H9 (cell line): Measurements from ENCODE around the gene ZNF84. TPM values are rescaled to one million over a fixed set of nuclear protein-coding genes. Genes with fewer than 3 reads are reported as not detected.

ENCODE experiments used
- DNase-seq: peaks from one replicate; pipeline ENCODE4 v3.0.0-alpha.2; 2017
- H2AFZ ChIP-seq: one replicate; pipeline ENCODE4 v1.6.1; 2013; ENCODE audit warnings: mild to moderate bottlenecking, low read length, control low read depth, moderate library complexity
- H2AK5ac ChIP-seq: 2 replicates; pipeline ENCODE4 v1.6.1; 2013; ENCODE audit warnings: low read length, control low read depth, mixed read lengths; ENCODE audit not compliant: insufficient read length
- H2BK120ac ChIP-seq: one replicate; pipeline ENCODE4 v1.6.1; 2013; ENCODE audit warnings: low read depth, mild to moderate bottlenecking, low read length, control low read depth, inconsistent platforms; ENCODE audit not compliant: poor library complexity, severe bottlenecking
- H2BK12ac ChIP-seq: 2 replicates; pipeline ENCODE4 v1.6.1; 2013; ENCODE audit warnings: low read length, control low read depth, mixed read lengths, low read depth; ENCODE audit not compliant: insufficient read length
- H2BK15ac ChIP-seq: 2 replicates; pipeline ENCODE4 v1.6.1; 2013; ENCODE audit warnings: low read depth, low read length, control low read depth
- H2BK20ac ChIP-seq: one replicate; pipeline ENCODE4 v1.6.1; 2013; ENCODE audit warnings: low read depth, mild to moderate bottlenecking, low read length, control low read depth, inconsistent platforms; ENCODE audit not compliant: poor library complexity, severe bottlenecking
- H2BK5ac ChIP-seq: 2 replicates; pipeline ENCODE4 v1.6.1; 2013; ENCODE audit warnings: low read length, control low read depth, mixed read lengths; ENCODE audit not compliant: insufficient read length
- H3K14ac ChIP-seq: 2 replicates; pipeline ENCODE4 v1.6.1; 2013; ENCODE audit warnings: low read length, control low read depth; ENCODE audit not compliant: insufficient read depth
- H3K18ac ChIP-seq: 2 replicates; pipeline ENCODE4 v1.6.1; 2013; ENCODE audit warnings: low read depth, mild to moderate bottlenecking, mixed read lengths, low read length, control low read depth; ENCODE audit not compliant: insufficient read length
- H3K23ac ChIP-seq: 2 replicates; pipeline ENCODE4 v1.6.1; 2013; ENCODE audit warnings: low read length, control low read depth, mixed read lengths, low read depth; ENCODE audit not compliant: insufficient read length
- H3K23me2 ChIP-seq: 2 replicates; pipeline ENCODE4 v1.6.1; 2013; ENCODE audit warnings: low read depth, mild to moderate bottlenecking, mixed read lengths, low read length, control low read depth; ENCODE audit not compliant: insufficient read length, poor library complexity, severe bottlenecking
- H3K27ac ChIP-seq: 2 replicates; pipeline ENCODE4 v1.5.1; 2013; ENCODE audit warnings: low read length, control low read depth, mixed read lengths, low read depth; ENCODE audit not compliant: insufficient read length
- H3K27me3 ChIP-seq: 2 replicates; pipeline ENCODE4 v1.6.1; 2013; ENCODE audit warnings: low read length, control low read depth, inconsistent platforms; ENCODE audit not compliant: insufficient read depth
- H3K4ac ChIP-seq: 2 replicates; pipeline ENCODE4 v1.6.1; 2013; ENCODE audit warnings: low read depth, mild to moderate bottlenecking, control low read depth, inconsistent platforms, low read length, moderate library complexity
- H3K4me1 ChIP-seq: 2 replicates; pipeline ENCODE4 v1.6.1; 2013; ENCODE audit warnings: low read length, control low read depth, inconsistent platforms; ENCODE audit not compliant: insufficient read depth
- H3K4me2 ChIP-seq: 2 replicates; pipeline ENCODE4 v1.6.1; 2013; ENCODE audit warnings: low read length, control low read depth, mixed read lengths; ENCODE audit not compliant: insufficient read length, insufficient read depth
- H3K56ac ChIP-seq: 2 replicates; pipeline ENCODE4 v1.6.1; 2013; ENCODE audit warnings: low read depth, mild to moderate bottlenecking, mixed read lengths, low read length, control low read depth; ENCODE audit not compliant: insufficient read length
- H3K79me1 ChIP-seq: 2 replicates; pipeline ENCODE4 v1.6.1; 2013; ENCODE audit warnings: low read depth, mild to moderate bottlenecking, moderate library complexity, low read length, control low read depth, inconsistent platforms; ENCODE audit not compliant: insufficient read depth, poor library complexity, severe bottlenecking
- H3K79me2 ChIP-seq: 2 replicates; pipeline ENCODE4 v1.6.1; 2013; ENCODE audit warnings: low read length, control low read depth, inconsistent platforms; ENCODE audit not compliant: insufficient read depth
- H3K9ac ChIP-seq: 2 replicates; pipeline ENCODE4 v1.6.1; 2013; ENCODE audit warnings: low read length, control low read depth, mixed read lengths; ENCODE audit not compliant: insufficient read length; ENCODE audit errors: extremely low read depth
- H3K9me3 ChIP-seq: one replicate; pipeline ENCODE4 v1.6.1; 2013; ENCODE audit warnings: low read depth, low read length, inconsistent platforms; ENCODE audit not compliant: control insufficient read depth
- H3T11ph ChIP-seq: one replicate; pipeline ENCODE4 v1.6.1; 2013; ENCODE audit warnings: mild to moderate bottlenecking, low read length, control low read depth, inconsistent platforms
- H4K20me1 ChIP-seq: one replicate; pipeline ENCODE4 v1.6.1; 2013; ENCODE audit not compliant: control insufficient read depth, insufficient read length, insufficient read depth
- H4K5ac ChIP-seq: 2 replicates; pipeline ENCODE4 v1.6.1; 2013; ENCODE audit warnings: low read depth, mild to moderate bottlenecking, mixed read lengths, low read length, control low read depth; ENCODE audit not compliant: insufficient read length
- H4K8ac ChIP-seq: replicated peaks from 2 replicates; pipeline ENCODE4 v1.6.1; 2013; ENCODE audit warnings: low read length, control low read depth, mixed read lengths, low read depth; ENCODE audit not compliant: insufficient read length
- H4K91ac ChIP-seq: 2 replicates; pipeline ENCODE4 v1.6.1; 2013; ENCODE audit warnings: low read depth, mild to moderate bottlenecking, moderate library complexity, mixed read lengths, low read length, control low read depth; ENCODE audit not compliant: insufficient read length
- H3K27ac Mint-ChIP-seq, 3 experiments: 2 replicates in 2 of 3; 3 replicates in 1 of 3; pipeline ENCODE4 v1.8.0; 2020 to 2021; ENCODE audit warnings: mixed read lengths in 3 of 3, mild to moderate bottlenecking in 1 of 3, moderate library complexity in 1 of 3
- H3K27me3 Mint-ChIP-seq: 2 replicates; pipeline ENCODE4 v1.8.0; 2021; ENCODE audit warnings: low read depth, mild to moderate bottlenecking, moderate library complexity, mixed read lengths
- H3K36me3 Mint-ChIP-seq, 3 experiments: 2 replicates in 2 of 3; 3 replicates in 1 of 3; pipeline ENCODE4 v1.8.0; 2020 to 2021; ENCODE audit warnings: low read depth in 3 of 3, mixed read lengths in 3 of 3; ENCODE audit not compliant: insufficient read depth in 1 of 3
- H3K4me1 Mint-ChIP-seq, 2 experiments: 2 replicates each; pipeline ENCODE4 v1.8.0; 2020; ENCODE audit warnings: mixed read lengths in 2 of 2
- H3K4me3 Mint-ChIP-seq, 2 experiments: 2 replicates in 1 of 2; 3 replicates in 1 of 2; pipeline ENCODE4 v1.8.0; 2020 to 2021; ENCODE audit warnings: mild to moderate bottlenecking in 2 of 2, mixed read lengths in 2 of 2, moderate library complexity in 1 of 2
- H3K9me3 Mint-ChIP-seq, 2 experiments: 2 replicates in 1 of 2; 3 replicates in 1 of 2; pipeline ENCODE4 v1.8.0; 2020; ENCODE audit warnings: mild to moderate bottlenecking in 2 of 2, mixed read lengths in 2 of 2, moderate library complexity in 1 of 2
- CTCF ChIP-seq: fragments of 200-600 bp; sonication (generic); conservative IDR thresholded peaks from 3 replicates; pipeline ENCODE4 v1.8.0; 2021; ENCODE audit warnings: antibody characterized with exemption, mild to moderate bottlenecking
- WGBS: extraction: QIAGEN DNeasy Blood & Tissue Kit; methylation state at CpG from one replicate; pipeline ENCODE4 v1.1.7; 2013; ENCODE audit warnings: missing lambda C conversion rate, low lambda C conversion rate, mixed read lengths; ENCODE audit not compliant: insufficient read length; ENCODE audit errors: extremely low coverage; 5-methylcytosine and 5-hydroxymethylcytosine counted together
- long read RNA-seq: library from polyadenylated mRNA; unstranded; transcript quantifications from one replicate; pipeline ENCODE4 v2.0.0, GENCODE V29; 2020
- total RNA-seq: library from RNA; stranded (reverse); gene quantifications from 2 replicates; pipeline ENCODE4 v1.2.1, GENCODE V29; 2021

The ZNF84 gene
- total RNA-seq = 42.1 and 45.1 TPM in 2 replicates
- long read RNA-seq, full-length matches to known transcripts = 105 of 194 reads
- long read RNA-seq, partial matches to known transcripts = 14 of 194 reads
- long read RNA-seq, other reads (novel, unspliced or antisense) = 75 of 194 reads

GRCh38 chr12:133037207-133038005 is at the start of gene ZNF84:
Gene ZNF84 (plus strand): TSS chr12:133037509. CDS start chr12:133041468, 3,959 bp downstream.
- no peaks in the 10 kb centered on the region for H4K20me1 ChIP-seq
- H3K4me2 ChIP-seq = peak within 1 kb of the TSS; percentile 34
- H3K36me3 Mint-ChIP-seq = peaks cover 34 to 53% (median 44%) of the 10 kb centered on the region in 3 experiments
- peaks cover 56 to 74% of the 10 kb centered on the region in 2 experiments for H3K9me3 Mint-ChIP-seq
- H3K18ac ChIP-seq = peak within 1 kb of the TSS; percentile 100
- no peaks in the 10 kb centered on the region for H3K27me3 ChIP-seq
- H3K27me3 Mint-ChIP-seq = peaks cover 17% of the 10 kb centered on the region
- no peak within 1 kb of the TSS for H2AK5ac ChIP-seq
- H3K27ac Mint-ChIP-seq = peak within 1 kb of the TSS; percentile 99 to 100 (median 99)
- no peaks in the 10 kb centered on the region for H3K23me2 ChIP-seq
- H2AFZ ChIP-seq = no peak within 1 kb of the TSS
- peak within 1 kb of the TSS; percentile 86 for H3T11ph ChIP-seq
- peaks cover 12% of the 10 kb centered on the region; the same call in 1 of the 2 replicates for H3K79me2 ChIP-seq
- H4K8ac ChIP-seq = no peak within 1 kb of the TSS
- H3K9me3 ChIP-seq = peaks cover 22% of the 10 kb centered on the region
- no peak for TF ChIP-seq CTCF
- H3K9ac ChIP-seq = peak within 1 kb of the TSS; percentile 93
- no peak within 1 kb of the TSS for H3K56ac ChIP-seq
- no peak within 1 kb of the TSS for H2BK20ac ChIP-seq
- no peaks in the 10 kb centered on the region; a peak in 1 of 4 replicates for H3K4me1 Mint-ChIP-seq
- H2BK120ac ChIP-seq = no peak within 1 kb of the TSS
- peak within 1 kb of the TSS; percentile 85 to 97 for H3K4me3 Mint-ChIP-seq
- peak within 1 kb of the TSS; percentile 98 for H3K14ac ChIP-seq
- H3K23ac ChIP-seq = no peak within 1 kb of the TSS
- peak within 1 kb of the TSS; percentile 46 for H3K27ac ChIP-seq
- WGBS = no CpG with 5 or more reads among the region's 103 CpGs
- peak; percentile 96 for DNase-seq
- H3K4me1 ChIP-seq = no peaks in the 10 kb centered on the region
- H4K91ac ChIP-seq = no peak within 1 kb of the TSS
- no peak within 1 kb of the TSS; the same call in 1 of the 2 replicates for H3K4ac ChIP-seq
- no peak within 1 kb of the TSS for H2BK12ac ChIP-seq
- H3K79me1 ChIP-seq = no peaks in the 10 kb centered on the region
- H2BK15ac ChIP-seq = no peak within 1 kb of the TSS
- H4K5ac ChIP-seq = peak within 1 kb of the TSS; percentile 84
- no peak within 1 kb of the TSS for H2BK5ac ChIP-seq
